IMR-90 (cell line): Measurements from ENCODE around the gene SYNGR1. TPM values are rescaled to one million over a fixed set of nuclear protein-coding genes. Genes with fewer than 3 reads are reported as not detected.

ENCODE experiments used
- ATAC-seq: fragments of 200-7000 bp; cut with Tn5 transposase; 2 replicates; pipeline ENCODE4 v1.9.1; 2020; ENCODE audit warnings: low read depth, mild to moderate bottlenecking, moderate library complexity
- BruUV-seq: library from RNA; stranded (reverse); fragments of 400-500 nt; replicated peaks from 2 replicates; lab custom pipeline; 2021; lab: Mats Ljungman, UMichigan
- CTCF ChIA-PET: fragments of 300-600 bp; formaldehyde crosslinking; extraction: SDS; loops from one replicate; lab custom pipeline; 2021; ENCODE audit warnings: antibody characterized with exemption; lab: Yijun Ruan, JAX
- POLR2A ChIA-PET: fragments of 300-600 bp; sonication (Branson Sonifier 250); formaldehyde crosslinking; loops from one replicate; lab custom pipeline; 2022; ENCODE audit warnings: antibody characterized with exemption; ENCODE audit not compliant: unreplicated experiment; lab: Charles Lee
- DNase-seq: peaks from one replicate; pipeline ENCODE4 v3.0.0; 2013
- H2AFZ ChIP-seq: replicated peaks from 2 replicates; pipeline ENCODE3; 2013; ENCODE audit warnings: low read length, mild to moderate bottlenecking; ENCODE audit not compliant: poor library complexity
- H2AK5ac ChIP-seq: 2 replicates; pipeline ENCODE4 v1.6.1; 2013; ENCODE audit warnings: low read depth, low read length, inconsistent platforms
- H2AK9ac ChIP-seq: replicated peaks from 2 replicates; pipeline ENCODE3; 2013; ENCODE audit warnings: mild to moderate bottlenecking, low read depth, low read length, moderate library complexity; ENCODE audit not compliant: poor library complexity
- H2BK120ac ChIP-seq: 2 replicates; pipeline ENCODE4 v1.6.1; 2013; ENCODE audit warnings: low read depth, low read length, inconsistent platforms
- H2BK15ac ChIP-seq: 3 replicates; pipeline ENCODE4 v1.6.1; 2013; ENCODE audit warnings: low read depth, low read length, inconsistent platforms
- H2BK20ac ChIP-seq: 2 replicates; pipeline ENCODE4 v1.6.1; 2013; ENCODE audit warnings: low read depth, mild to moderate bottlenecking, inconsistent platforms, low read length, moderate library complexity
- H2BK5ac ChIP-seq: 2 replicates; pipeline ENCODE4 v1.6.1; 2013; ENCODE audit warnings: mild to moderate bottlenecking, low read depth, low read length, inconsistent platforms; ENCODE audit not compliant: poor library complexity, severe bottlenecking
- H3K14ac ChIP-seq: replicated peaks from 2 replicates; pipeline ENCODE4 v1.6.1; 2013; ENCODE audit warnings: low read depth, low read length, inconsistent platforms
- H3K18ac ChIP-seq: 2 replicates; pipeline ENCODE4 v1.6.1; 2013; ENCODE audit warnings: low read depth, low read length, control low read depth
- H3K23ac ChIP-seq: 2 replicates; pipeline ENCODE4 v1.6.1; 2013; ENCODE audit warnings: low read depth, low read length, inconsistent platforms
- H3K27ac ChIP-seq: 2 replicates; pipeline ENCODE4 v1.5.1; 2013; ENCODE audit warnings: mild to moderate bottlenecking, control low read depth, low read length; ENCODE audit not compliant: insufficient read depth
- H3K27me3 ChIP-seq: 2 replicates; pipeline ENCODE4 v1.6.1; 2013; ENCODE audit warnings: low read length; ENCODE audit not compliant: control insufficient read depth, insufficient read depth
- H3K36me3 ChIP-seq: 2 replicates; pipeline ENCODE4 v1.6.1; 2013; ENCODE audit warnings: low read length, mixed read lengths; ENCODE audit not compliant: control insufficient read depth, insufficient read depth
- H3K4ac ChIP-seq: 2 replicates; pipeline ENCODE4 v1.6.1; 2013; ENCODE audit warnings: low read depth, low read length, inconsistent platforms
- H3K4me1 ChIP-seq: 2 replicates; pipeline ENCODE4 v1.6.1; 2013; ENCODE audit warnings: low read length, mixed read lengths; ENCODE audit not compliant: control insufficient read depth, insufficient read depth
- H3K4me2 ChIP-seq: 2 replicates; pipeline ENCODE4 v1.6.1; 2013; ENCODE audit warnings: low read depth, mild to moderate bottlenecking, control low read depth, low read length, moderate library complexity
- H3K4me3 ChIP-seq: 2 replicates; pipeline ENCODE4 v1.5.1; 2013; ENCODE audit warnings: low read depth, mild to moderate bottlenecking, control low read depth, low read length, moderate library complexity; ENCODE audit not compliant: insufficient read depth
- H3K56ac ChIP-seq: 2 replicates; pipeline ENCODE4 v1.6.1; 2013; ENCODE audit warnings: low read length, inconsistent platforms; ENCODE audit not compliant: insufficient read depth; ENCODE audit errors: extremely low read depth
- H3K79me1 ChIP-seq, 2 experiments: 2 replicates each; pipeline ENCODE4 v1.6.1; 2013; ENCODE audit warnings: low read length in 2 of 2, inconsistent platforms in 1 of 2, low read depth in 1 of 2
- H3K9ac ChIP-seq: 2 replicates; pipeline ENCODE4 v1.6.1; 2013; ENCODE audit warnings: low read depth, low read length, control low read depth
- H3K9me1 ChIP-seq: 2 replicates; pipeline ENCODE4 v1.6.1; 2013; ENCODE audit warnings: low read length, inconsistent platforms; ENCODE audit not compliant: insufficient read depth
- H3K9me3 ChIP-seq: 2 replicates; pipeline ENCODE4 v1.6.1; 2013; ENCODE audit warnings: low read length; ENCODE audit not compliant: control insufficient read depth, insufficient read depth
- H4K20me1 ChIP-seq: 2 replicates; pipeline ENCODE4 v1.6.1; 2013; ENCODE audit warnings: low read length, inconsistent platforms; ENCODE audit not compliant: insufficient read depth
- H4K5ac ChIP-seq: 2 replicates; pipeline ENCODE4 v1.6.1; 2013; ENCODE audit warnings: mild to moderate bottlenecking, low read depth, low read length, control low read depth
- H4K8ac ChIP-seq, 2 experiments: 2 replicates each; pipeline ENCODE4 v1.6.1; 2013; ENCODE audit warnings: low read depth in 2 of 2, low read length in 2 of 2, control low read depth in 1 of 2, inconsistent platforms in 1 of 2
- H4K91ac ChIP-seq: 2 replicates; pipeline ENCODE4 v1.6.1; 2013; ENCODE audit warnings: low read depth, low read length, inconsistent platforms; ENCODE audit not compliant: insufficient read depth
- FOS ChIP-seq: fragments of 150-350 bp; IDR thresholded peaks from 2 replicates; pipeline ENCODE4 v1.6.1; 2016; ENCODE audit warnings: low read depth, low read length
- RAD21 ChIP-seq: IDR thresholded peaks from 2 replicates; pipeline ENCODE4 v1.6.1; 2012; ENCODE audit warnings: low read length, improper control_type of control experiment
- RFX5 ChIP-seq: IDR thresholded peaks from 2 replicates; pipeline ENCODE4 v1.8.0; 2012; ENCODE audit warnings: low read depth, mild to moderate bottlenecking, low read length, moderate library complexity
- SMC3 ChIP-seq: fragments of 150-350 bp; IDR thresholded peaks from 2 replicates; pipeline ENCODE4 v1.6.1; 2016; ENCODE audit warnings: low read depth, mild to moderate bottlenecking, antibody characterized with exemption, low read length, moderate library complexity
- WGBS, 2 experiments: methylation state at CpG; one replicate each; pipeline versions ENCODE4 v1.1.5 to v1.1.7; 2013; ENCODE audit warnings: missing lambda C conversion rate in 2 of 2; ENCODE audit not compliant: insufficient read length in 1 of 2; ENCODE audit errors: extremely low coverage in 2 of 2; 5-methylcytosine and 5-hydroxymethylcytosine counted together
- dilution Hi-C: fragments of 300-500 bp; cut with HindIII; formaldehyde crosslinking; loops from one replicate; pipeline ENCODE4 v1.14.3; 2018; ENCODE audit warnings: low sequenced_read_pairs; ENCODE audit not compliant: unreplicated experiment
- in situ Hi-C: fragments of 300-500 bp; cut with MboI; formaldehyde crosslinking; loops from 3 replicates; pipeline ENCODE4 v1.14.3; 2019; ENCODE audit warnings: low sequenced_read_pairs, inconsistent platforms, mixed read lengths
- intact Hi-C: fragments of 100-400 bp; cut with micrococcal nuclease; formaldehyde crosslinking; loops from 2 replicates; pipeline ENCODE4 v1.10.0; 2022
- polyA plus RNA-seq, 3 experiments: library from polyadenylated mRNA; depleted of rRNA; stranded (reverse); fragments of >200 nt; gene quantifications; 2 replicates each; pipeline ENCODE4 v1.2.3, GENCODE V29; 2012; ENCODE audit warnings: low replicate concordance in 1 of 3
- total RNA-seq: library from RNA; depleted of rRNA; stranded (reverse); fragments of >200 nt; gene quantifications from 2 replicates; pipeline ENCODE4 v1.2.3, GENCODE V29; 2012

Gene SYNGR1
- total and polyA plus RNA-seq, 2 of the 4 experiments (the other 2 are of a cell fraction): 6.3 to 81.5 TPM

DNA sequence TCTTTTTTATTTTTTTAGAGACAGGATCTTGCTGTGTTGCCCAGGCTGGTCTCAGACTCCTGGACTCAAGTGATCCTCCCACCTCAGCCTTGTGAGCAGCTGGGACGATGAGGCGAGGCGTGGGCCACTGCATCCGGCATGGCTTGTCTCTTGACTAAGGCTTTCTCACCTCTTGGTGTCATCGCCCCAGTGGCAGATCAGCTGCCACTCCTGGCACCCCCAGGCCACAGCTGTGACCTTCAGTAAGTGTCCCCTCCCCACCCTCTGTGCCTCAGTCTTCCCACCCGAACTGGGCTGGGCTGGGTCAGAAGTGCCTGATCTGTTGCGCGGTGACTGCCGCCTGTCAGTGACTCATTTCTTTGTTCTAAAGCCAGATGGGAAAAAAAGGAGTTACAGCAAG, 3.6 kb downstream of the SYNGR1 start:
- H2AK9ac ChIP-seq: peak overlapping the region; percentile 65
- no peak overlapping the region for H2AFZ ChIP-seq
- no peak overlapping the region for H3K9ac ChIP-seq
- peaks cover 17% of the 10 kb centered on the region for H3K9me1 ChIP-seq
- ChIA-PET POLR2A (no interaction called here), CTCF (interaction anchor here (1.3 kb wide), 1 partner anchor 10 kb away, joined by 6 read pairs; no protein-coding TSS in a partner anchor)
- no peak overlapping the region for H4K91ac ChIP-seq
- H3K18ac ChIP-seq: no peak overlapping the region
- H3K4me3 ChIP-seq: no peak overlapping the region
- H3K23ac ChIP-seq: no peak overlapping the region
- no peak overlapping the region for H4K8ac ChIP-seq
- in situ Hi-C loops: no loop called here
- H3K27me3 ChIP-seq: no peaks in the 10 kb centered on the region
- intact Hi-C loops: no loop called here
- H4K20me1 ChIP-seq: peaks cover 12% of the 10 kb centered on the region
- no CpG with 5 or more reads among the region's 9 CpGs for WGBS, 2 experiments
- H3K4me2 ChIP-seq: no peak overlapping the region
- H3K27ac ChIP-seq: no peak overlapping the region
- no peak overlapping the region; the same call in 1 of the 2 replicates for H2AK5ac ChIP-seq
- H3K4me1 ChIP-seq: peaks cover 15% of the 10 kb centered on the region
- H4K5ac ChIP-seq: no peak overlapping the region
- TF ChIP-seq SMC3 (no peak), FOS (no peak), RAD21 (no peak), RFX5 (no peak)
- H2BK15ac ChIP-seq: no peak overlapping the region
- peaks cover 9 to 26% of the 10 kb centered on the region in 2 experiments for H3K79me1 ChIP-seq
- ATAC-seq (no peak), DNase-seq (no peak)
- H3K14ac ChIP-seq: no peak overlapping the region
- no peak overlapping the region for H2BK5ac ChIP-seq
- H3K9me3 ChIP-seq: no peaks in the 10 kb centered on the region
- dilution Hi-C loops: no loop called here
- H3K36me3 ChIP-seq: no peaks in the 10 kb centered on the region
- no peak overlapping the region for H2BK120ac ChIP-seq
- no peak overlapping the region for H3K4ac ChIP-seq
- no TSS peak for BruUV-seq
- no peak overlapping the region for H2BK20ac ChIP-seq
- no peak overlapping the region for H3K56ac ChIP-seq
